Cerebellar cortex (tissue), 1 donor: Measurements from ENCODE around the gene AP1G1.
A peak's percentile ranks its signal among the peaks of the same experiment; 100 is the strongest.

Experiments
- DNase-seq: peaks from one replicate; pipeline ENCODE4 v3.0.0-alpha.2; 2015; ENCODE audit warnings: low spot score

The AP1G1 gene

GRCh38 chr16:71754652-71755051, 54.0 kb downstream of the AP1G1 start:
- no peak for DNase-seq

- no peak for DNase-seq
Measured at GRCh38 chr16:71754108-71754507, 54.5 kb downstream of the AP1G1 start.

GRCh38 chr16:71748226-71748625, 60.4 kb downstream of the AP1G1 start:
- no peak for DNase-seq

GRCh38 chr16:71746442-71747046, 62.1 kb downstream of the AP1G1 start:
- peak; percentile 64 for DNase-seq

GRCh38 chr16:71738855-71739254, 69.8 kb downstream of the AP1G1 start:
- no peak for DNase-seq

- DNase-seq: no peak
Measured at GRCh38 chr16:71737501-71737900, 71.1 kb downstream of the AP1G1 start.

- no peak for DNase-seq
Measured at GRCh38 chr16:71734511-71734910, 74.1 kb downstream of the AP1G1 start.

GRCh38 chr16:71732587-71732986, 76.0 kb downstream of the AP1G1 start:
- DNase-seq: no peak

- DNase-seq: no peak
Measured at GRCh38 chr16:71727551-71728324, 80.9 kb downstream of the AP1G1 start.

GRCh38 chr16:71726476-71727315, 81.9 kb downstream of the AP1G1 start:
- peak; percentile 16 for DNase-seq

GRCh38 chr16:71724320-71724751, 84.3 kb downstream of the AP1G1 start, which contains the start of gene PHLPP2:
Gene PHLPP2, minus strand, starts transcription at chr16:71724701. Its CDS starts 9,906 bp downstream, at chr16:71714795.
- DNase-seq: no peak

GRCh38 chr16:71723537-71724319, 84.9 kb downstream of the AP1G1 start:
- peak; percentile 71 for DNase-seq

GRCh38 chr16:71722801-71723536, 85.7 kb downstream of the AP1G1 start:
- DNase-seq: peak; percentile 58

GRCh38 chr16:71721066-71721740, 87.4 kb downstream of the AP1G1 start:
- DNase-seq: no peak

- DNase-seq: no peak
Measured at GRCh38 chr16:71712501-71712900, 96.1 kb downstream of the AP1G1 start.

GRCh38 chr16:71711789-71712188, 96.8 kb downstream of the AP1G1 start:
- DNase-seq: no peak

GRCh38 chr16:71709229-71709781, 99.3 kb downstream of the AP1G1 start:
- DNase-seq: no peak

- no peak for DNase-seq
Measured at GRCh38 chr16:71708696-71709095, 99.9 kb downstream of the AP1G1 start.

GRCh38 chr16:71707199-71707598, 101.4 kb downstream of the AP1G1 start:
- no peak for DNase-seq

GRCh38 chr16:71706046-71706445, 102.6 kb downstream of the AP1G1 start:
- DNase-seq: no peak
